Skeletal muscle tissue (tissue), 4 donors: Measurements from ENCODE around the gene CBFA2T2. TPM values are rescaled to one million over a fixed set of nuclear protein-coding genes. Genes with fewer than 3 reads are reported as not detected.
A peak's percentile ranks its signal among the peaks of the same experiment; 100 is the strongest.

Source experiments
- H3K27ac ChIP-seq: one replicate; pipeline ENCODE4 v1.7.0; 2013; ENCODE audit warnings: mild to moderate bottlenecking, low read depth, low read length, inconsistent platforms
- H3K27me3 ChIP-seq, 3 donors: one replicate each; pipeline ENCODE4 v1.7.0; 2013; ENCODE audit warnings: low read length in 3 of 3; ENCODE audit not compliant: control insufficient read depth in 3 of 3, insufficient read depth in 3 of 3
- H3K36me3 ChIP-seq, 3 donors: one replicate each; pipeline ENCODE4 v1.7.0; 2013; ENCODE audit warnings: low read length in 3 of 3; ENCODE audit not compliant: control insufficient read depth in 3 of 3, insufficient read depth in 3 of 3
- H3K4me1 ChIP-seq, 3 donors: one replicate each; pipeline ENCODE4 v1.7.0; 2013; ENCODE audit warnings: low read length in 3 of 3, mild to moderate bottlenecking in 3 of 3; ENCODE audit not compliant: control insufficient read depth in 3 of 3, insufficient read depth in 3 of 3
- H3K4me3 ChIP-seq, 3 donors: one replicate each; pipeline ENCODE4 v1.7.0; 2013; ENCODE audit warnings: low read length in 3 of 3
- H3K9ac ChIP-seq, 3 donors: one replicate each; pipeline ENCODE4 v1.7.0; 2013; ENCODE audit warnings: low read length in 3 of 3, mild to moderate bottlenecking in 3 of 3, moderate library complexity in 2 of 3, low read depth in 1 of 3
- H3K9me3 ChIP-seq, 3 donors: one replicate each; pipeline ENCODE4 v1.7.0; 2013; ENCODE audit warnings: low read length in 3 of 3; ENCODE audit not compliant: control insufficient read depth in 3 of 3
- total RNA-seq: library from RNA; depleted of rRNA; stranded (reverse); fragments of >200 nt; gene quantifications from one replicate; pipeline ENCODE4 v1.2.3, GENCODE V29; 2014
- donor health status: Osteomylitis.

The CBFA2T2 gene
- total RNA-seq, 1 donor from 2014 or later, result 10.4 TPM

- Histone ChIP-seq H3K9me3 (no peaks in the 10 kb centered on the region), H3K4me3 (no peak overlapping the region), H3K4me1 (peaks cover 10 to 27% (median 17%) of the 10 kb centered on the region in 3 donors), H3K27ac (no peak overlapping the region), H3K27me3 (no peaks in the 10 kb centered on the region), H3K36me3 (no peaks in the 10 kb centered on the region), H3K9ac (no peak overlapping the region)
Measured at GRCh38 chr20:33680686-33681085, 190.8 kb downstream of the CBFA2T2 start.

- no peaks in the 10 kb centered on the region for H3K9me3 ChIP-seq
- H3K27ac ChIP-seq, result no peak overlapping the region
- H3K4me3 ChIP-seq, result no peak overlapping the region
- no peak overlapping the region for H3K9ac ChIP-seq
- H3K36me3 ChIP-seq, result no peaks in the 10 kb centered on the region
- no peaks in the 10 kb centered on the region for H3K27me3 ChIP-seq
- peaks cover 7 to 23% (median 12%) of the 10 kb centered on the region in 3 donors for H3K4me1 ChIP-seq
Measured at GRCh38 chr20:33681288-33681687, 191.4 kb downstream of the CBFA2T2 start.

GRCh38 chr20:33681728-33682353, 191.9 kb downstream of the CBFA2T2 start:
- Histone ChIP-seq H3K36me3 (no peaks in the 10 kb centered on the region), H3K4me3 (no peak overlapping the region), H3K9ac (no peak overlapping the region), H3K27me3 (no peaks in the 10 kb centered on the region), H3K27ac (no peak overlapping the region), H3K4me1 (peaks cover 10 to 26% (median 16%) of the 10 kb centered on the region in 3 donors), H3K9me3 (no peaks in the 10 kb centered on the region)

- Histone ChIP-seq H3K4me1 (peaks cover 12 to 21% (median 19%) of the 10 kb centered on the region in 3 donors), H3K9me3 (no peaks in the 10 kb centered on the region), H3K9ac (no peak overlapping the region), H3K4me3 (no peak overlapping the region), H3K27me3 (no peaks in the 10 kb centered on the region), H3K36me3 (no peaks in the 10 kb centered on the region), H3K27ac (no peak overlapping the region)
Measured at GRCh38 chr20:33684533-33685327, 194.8 kb downstream of the CBFA2T2 start.

- Histone ChIP-seq H3K4me1 (peaks cover 12 to 21% (median 19%) of the 10 kb centered on the region in 3 donors), H3K36me3 (no peaks in the 10 kb centered on the region), H3K9me3 (no peaks in the 10 kb centered on the region), H3K9ac (no peak overlapping the region), H3K27me3 (no peaks in the 10 kb centered on the region), H3K4me3 (peak overlapping the region in 2 of 3 donors; percentile 12 to 45), H3K27ac (no peak overlapping the region)
Measured at GRCh38 chr20:33685328-33686099, 195.6 kb downstream of the CBFA2T2 start.

GRCh38 chr20:33686100-33686983, 196.4 kb downstream of the CBFA2T2 start, which contains the start of gene E2F1:
TSS of gene E2F1 (minus strand) at chr20:33686385. CDS start at chr20:33686264, 121 bp downstream.
- H3K9ac ChIP-seq, result peak within 1 kb of the TSS in 1 of 3 donors; percentile 40
- no peaks in the 10 kb centered on the region for H3K9me3 ChIP-seq
- H3K36me3 ChIP-seq, result no peaks in the 10 kb centered on the region
- no peak within 1 kb of the TSS for H3K27ac ChIP-seq
- H3K4me3 ChIP-seq, result peak within 1 kb of the TSS; percentile 67 to 76 (median 72)
- H3K4me1 ChIP-seq, result peaks cover 12 to 21% (median 19%) of the 10 kb centered on the region in 3 donors
- no peaks in the 10 kb centered on the region for H3K27me3 ChIP-seq

- no peak overlapping the region for H3K27ac ChIP-seq
- no peaks in the 10 kb centered on the region for H3K36me3 ChIP-seq
- H3K9me3 ChIP-seq, result no peaks in the 10 kb centered on the region
- H3K4me3 ChIP-seq, result peak overlapping the region; percentile 67 to 76 (median 72)
- H3K27me3 ChIP-seq, result no peaks in the 10 kb centered on the region
- peaks cover 12 to 21% (median 19%) of the 10 kb centered on the region in 3 donors for H3K4me1 ChIP-seq
- H3K9ac ChIP-seq, result peak overlapping the region in 1 of 3 donors; percentile 40
Measured at GRCh38 chr20:33686984-33687366, 197.1 kb downstream of the CBFA2T2 start.

GRCh38 chr20:33687370-33687915, 197.5 kb downstream of the CBFA2T2 start:
- Histone ChIP-seq H3K36me3 (no peaks in the 10 kb centered on the region), H3K4me1 (peaks cover 12 to 21% (median 19%) of the 10 kb centered on the region in 3 donors), H3K9me3 (no peaks in the 10 kb centered on the region), H3K27ac (no peak overlapping the region), H3K9ac (no peak overlapping the region), H3K4me3 (no peak overlapping the region), H3K27me3 (no peaks in the 10 kb centered on the region)
